ENCODE data around the gene FOXP1. TPM values are rescaled to one million over a fixed set of nuclear protein-coding genes. Genes with fewer than 3 reads are reported as not detected.

Gene FOXP1
- total and polyA plus RNA-seq, 2 donors (not counting 1 experiment from before 2014, with no cell fraction given): 91.1 to 508 TPM

GRCh38 chr3:71008350-71008935, 575.1 kb downstream of the FOXP1 start:
- peak; percentile 44 for DNase-seq
- Histone ChIP-seq H3K4me2 (replicated peaks; ENCODE audit: low read depth, low read length, poor library complexity, severe bottlenecking) (peak overlapping the region; percentile 10), H3K9ac (ENCODE audit: low read length) (no peak overlapping the region), H2AFZ (ENCODE audit: insufficient read depth, low read depth, low read length, poor library complexity, severe bottlenecking) (no peak overlapping the region), H3K36me3 (replicated peaks in 1 of 2; ENCODE audit: control extremely low read depth in 1 of 2, control insufficient read depth in 1 of 2, extremely low read depth in 1 of 2, insufficient read depth in 2 of 2, low read length in 1 of 2) (peaks cover 11 to 22% of the 10 kb centered on the region in 2 experiments), H4K20me1 (ENCODE audit: control insufficient read depth, insufficient read depth, low read length, poor library complexity, severe bottlenecking) (peaks cover 33% of the 10 kb centered on the region), H3K4me1 (ENCODE audit: control insufficient read depth in 2 of 2, insufficient read depth in 2 of 2, low read length in 2 of 2) (peaks cover 50 to 57% of the 10 kb centered on the region in 2 donors), H3K27me3 (replicated peaks in 1 of 4; ENCODE audit: control extremely low read depth in 1 of 4, control insufficient read depth in 3 of 4, insufficient read depth in 4 of 4, low read length in 3 of 4) (no peaks in the 10 kb centered on the region), H3K4me3 (ENCODE audit: control extremely low read depth in 1 of 5, extremely low read depth in 1 of 5, insufficient read depth in 1 of 5, low read depth in 2 of 5, low read length in 4 of 5) (no peak overlapping the region), H3K27ac (ENCODE audit: low read length in 2 of 2) (peak overlapping the region; percentile 32 to 98), H3K9me3 (ENCODE audit: control extremely low read depth in 1 of 3, control insufficient read depth in 2 of 3, insufficient read depth in 1 of 3, low read length in 2 of 3) (no peaks in the 10 kb centered on the region), H3K79me2 (ENCODE audit: control insufficient read depth, insufficient read depth, low read length) (peaks cover 90% of the 10 kb centered on the region)
- Mint-ChIP-seq H3K9me3 (ENCODE audit: insufficient read depth) (no peaks in the 10 kb centered on the region), H3K27ac (peak overlapping the region; percentile 87), H3K4me3 (peak overlapping the region; percentile 39), H3K27me3 (no peaks in the 10 kb centered on the region), H3K4me1 (peaks cover 64% of the 10 kb centered on the region)
- TF ChIP-seq, protein P1, sequence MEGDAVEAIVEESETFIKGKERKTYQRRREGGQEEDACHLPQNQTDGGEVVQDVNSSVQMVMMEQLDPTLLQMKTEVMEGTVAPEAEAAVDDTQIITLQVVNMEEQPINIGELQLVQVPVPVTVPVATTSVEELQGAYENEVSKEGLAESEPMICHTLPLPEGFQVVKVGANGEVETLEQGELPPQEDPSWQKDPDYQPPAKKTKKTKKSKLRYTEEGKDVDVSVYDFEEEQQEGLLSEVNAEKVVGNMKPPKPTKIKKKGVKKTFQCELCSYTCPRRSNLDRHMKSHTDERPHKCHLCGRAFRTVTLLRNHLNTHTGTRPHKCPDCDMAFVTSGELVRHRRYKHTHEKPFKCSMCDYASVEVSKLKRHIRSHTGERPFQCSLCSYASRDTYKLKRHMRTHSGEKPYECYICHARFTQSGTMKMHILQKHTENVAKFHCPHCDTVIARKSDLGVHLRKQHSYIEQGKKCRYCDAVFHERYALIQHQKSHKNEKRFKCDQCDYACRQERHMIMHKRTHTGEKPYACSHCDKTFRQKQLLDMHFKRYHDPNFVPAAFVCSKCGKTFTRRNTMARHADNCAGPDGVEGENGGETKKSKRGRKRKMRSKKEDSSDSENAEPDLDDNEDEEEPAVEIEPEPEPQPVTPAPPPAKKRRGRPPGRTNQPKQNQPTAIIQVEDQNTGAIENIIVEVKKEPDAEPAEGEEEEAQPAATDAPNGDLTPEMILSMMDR (IDR thresholded peaks at IDR 0.05): no peak
- no peak for TF ChIP-seq EZH2 (IDR thresholded peaks at IDR 0.05; ENCODE audit: borderline replicate concordance, insufficient read depth, low read depth, low read length, poor library complexity, severe bottlenecking)
- POLR2A ChIA-PET: interaction anchor here (0.8 kb wide), 1 partner anchor 58 kb away, joined by 6 read pairs; no protein-coding TSS in a partner anchor
- CTCF ChIA-PET: interaction anchor here (0.8 to 3.2 kb wide), 13 partner anchors 9 to 578 kb away, joined by 3 to 24 read pairs (median 4); no protein-coding TSS in a partner anchor
- WGBS (ENCODE audit: insufficient coverage): 81% methylated on average over 4 of the region's 7 CpGs
- intact Hi-C loops (cut with micrococcal nuclease): loop anchor here (5.0 kb wide), 2 partner anchors 229 to 294 kb away; no protein-coding TSS in a partner anchor
- ATAC-seq (ENCODE audit: low read depth): no peak

Data from B cell (primary cell).